ENCODE data around the gene GNA12.
"Not testable (repeated sequence)": the region's sequence is repeated elsewhere in the genome, so short reads cannot be mapped to it uniquely, and the experiment has no call there.

Gene GNA12

DNA sequence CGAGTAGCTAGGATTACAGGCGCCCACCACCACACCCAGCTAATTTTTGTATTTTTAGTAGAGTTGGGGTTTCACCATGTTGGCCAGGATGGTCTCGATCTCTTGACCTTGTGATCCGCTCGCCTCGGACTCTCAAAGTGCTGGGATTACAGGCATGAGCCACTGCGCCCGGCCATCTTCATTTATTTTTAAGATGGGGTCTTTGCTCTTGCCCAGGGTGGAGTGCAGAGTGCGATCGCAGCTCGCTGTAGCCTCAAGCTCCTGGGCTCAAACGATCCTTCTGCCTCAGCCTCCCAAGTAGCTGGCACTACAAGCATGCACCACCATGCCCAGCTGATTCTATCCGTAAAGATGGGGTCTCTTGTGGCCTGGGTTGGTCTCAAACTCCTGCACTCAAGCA is 116.9 kb downstream of the GNA12 start:
- DNase-seq (ENCODE audit: low read depth) = not testable (repeated sequence)

DNA sequence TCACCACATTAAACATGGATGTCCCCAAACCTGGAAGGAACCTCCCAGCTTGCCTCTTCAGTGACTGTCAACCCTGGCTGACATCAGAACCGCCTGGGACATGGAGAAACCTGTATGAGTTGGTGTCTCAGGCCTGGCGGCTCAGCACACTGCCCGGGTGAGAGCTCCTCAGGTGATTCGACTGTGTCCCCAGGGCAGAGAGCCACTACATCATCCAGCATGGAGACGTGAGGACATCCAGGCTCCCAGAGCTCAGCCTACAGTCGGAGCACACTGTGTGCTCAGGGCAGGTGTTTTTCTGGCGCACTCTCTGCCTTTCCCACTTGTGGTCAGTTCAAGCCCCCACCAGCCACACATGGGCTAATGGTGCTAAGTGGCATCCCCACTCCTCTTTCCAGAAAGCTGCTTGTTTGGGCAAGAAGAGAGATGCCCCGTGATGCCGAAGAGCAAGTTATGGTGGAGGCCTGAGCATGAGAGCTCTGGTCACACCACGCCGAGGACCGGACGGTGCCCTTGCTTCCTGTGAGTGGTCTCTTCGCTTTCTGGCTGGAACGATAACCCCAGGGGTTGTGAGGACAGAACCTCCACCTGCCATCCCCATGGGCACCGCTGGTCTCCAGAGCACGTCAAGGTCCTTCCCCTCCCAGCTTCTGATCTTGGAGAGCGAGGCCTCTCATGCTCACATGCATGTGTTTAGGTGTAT is 117.6 kb downstream of the GNA12 start:
- no peak for DNase-seq (ENCODE audit: low read depth)

DNA sequence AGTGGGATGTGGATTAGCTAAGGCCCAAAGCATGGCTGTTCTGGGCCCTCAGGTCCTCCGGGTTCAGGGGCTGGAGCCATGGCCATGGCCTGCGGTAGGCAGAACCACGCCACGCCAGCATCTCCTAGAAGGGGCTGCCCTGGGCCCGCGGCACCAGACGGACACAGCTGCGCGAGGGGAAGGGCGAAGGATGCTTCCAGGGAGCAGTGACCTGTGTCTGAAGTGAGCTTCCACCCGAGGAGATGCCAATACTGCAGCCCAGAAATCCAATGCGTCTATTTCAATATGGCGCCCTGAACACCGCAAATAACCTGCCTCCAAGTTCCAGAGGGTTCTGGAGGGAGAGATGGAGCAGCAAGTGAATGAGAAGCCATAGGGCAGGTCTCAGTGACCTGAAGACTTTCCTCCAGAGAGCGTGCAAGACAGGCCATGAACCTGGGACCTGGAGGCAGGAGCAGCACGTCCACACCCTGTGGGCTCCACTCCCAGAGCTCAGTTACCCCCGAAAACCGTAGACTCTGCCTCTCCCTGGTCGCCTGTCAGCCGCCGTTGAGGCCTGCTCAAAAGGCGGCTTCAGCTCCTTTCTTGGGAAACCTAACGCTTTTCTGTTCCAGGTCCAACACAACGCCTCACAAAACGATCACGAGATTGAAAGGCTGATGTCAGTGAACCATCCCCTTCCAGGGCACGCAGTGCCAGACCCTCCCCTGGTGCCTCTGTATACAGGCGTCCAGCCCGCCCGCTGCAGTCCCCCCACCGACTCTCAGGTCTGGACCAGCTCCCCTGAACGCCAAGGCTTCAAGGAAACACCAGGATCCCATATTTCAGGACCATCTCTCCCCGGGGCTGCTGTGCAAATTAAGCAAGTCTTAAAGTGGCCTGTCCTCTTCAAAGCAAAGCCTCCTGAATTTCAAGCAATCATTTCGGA is 118.7 kb downstream of the GNA12 start:
- DNase-seq (ENCODE audit: low read depth) = no peak

DNA sequence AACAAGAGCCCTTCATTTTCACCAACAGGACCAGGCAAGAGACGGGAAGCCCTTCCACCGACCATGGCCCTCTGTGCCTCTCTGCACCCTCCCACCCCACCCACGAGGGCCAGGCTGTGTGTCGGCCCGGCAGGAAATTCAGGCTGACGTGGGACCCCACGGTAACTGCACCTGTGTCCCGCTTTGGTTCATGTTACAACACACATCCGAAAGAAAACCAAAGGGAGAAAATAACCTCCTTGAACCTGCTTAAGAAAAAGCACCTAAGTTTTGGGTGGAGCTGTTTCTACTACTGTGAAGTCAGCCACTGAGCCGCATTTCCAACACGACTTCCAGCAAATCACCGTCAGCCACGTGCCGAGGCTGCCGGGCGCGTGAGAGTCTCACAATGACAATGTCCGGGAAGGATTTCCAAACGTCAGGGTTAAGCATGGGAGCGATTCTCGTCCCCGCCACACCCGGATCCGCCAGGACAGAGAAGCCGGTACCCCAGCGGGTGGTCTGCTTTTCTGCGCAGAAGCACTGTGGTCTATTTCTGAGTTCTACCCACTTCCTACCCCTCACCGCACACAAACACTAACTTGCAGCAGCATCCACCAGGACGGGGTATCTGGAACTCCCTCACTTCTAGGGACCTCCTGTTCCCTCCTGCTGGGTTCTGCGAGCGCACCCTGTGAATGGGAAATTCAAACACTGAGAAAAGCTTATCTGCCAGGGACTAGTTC is 119.5 kb downstream of the GNA12 start:
- DNase-seq (ENCODE audit: low read depth) = no peak

DNA sequence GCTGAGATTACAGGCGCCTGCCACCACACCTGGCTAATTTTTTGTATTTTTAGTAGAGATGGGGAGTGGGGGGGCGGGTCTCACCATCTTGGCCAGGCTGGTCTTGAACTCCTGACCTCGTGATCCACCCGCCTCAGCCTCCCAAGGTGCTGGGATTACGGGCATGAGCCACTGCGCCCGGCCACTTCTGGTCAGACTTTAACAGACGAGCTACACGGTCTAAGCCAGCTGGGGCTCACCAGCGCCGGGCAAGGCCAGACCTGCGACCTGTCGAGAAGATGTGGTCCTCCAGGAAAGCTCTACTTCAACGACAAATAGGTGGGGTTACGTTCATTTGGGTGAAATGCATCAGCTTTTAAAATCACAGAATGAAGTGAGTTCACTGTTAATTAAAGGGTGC is 120.1 kb downstream of the GNA12 start:
- DNase-seq (ENCODE audit: low read depth) = not testable (repeated sequence)

DNA sequence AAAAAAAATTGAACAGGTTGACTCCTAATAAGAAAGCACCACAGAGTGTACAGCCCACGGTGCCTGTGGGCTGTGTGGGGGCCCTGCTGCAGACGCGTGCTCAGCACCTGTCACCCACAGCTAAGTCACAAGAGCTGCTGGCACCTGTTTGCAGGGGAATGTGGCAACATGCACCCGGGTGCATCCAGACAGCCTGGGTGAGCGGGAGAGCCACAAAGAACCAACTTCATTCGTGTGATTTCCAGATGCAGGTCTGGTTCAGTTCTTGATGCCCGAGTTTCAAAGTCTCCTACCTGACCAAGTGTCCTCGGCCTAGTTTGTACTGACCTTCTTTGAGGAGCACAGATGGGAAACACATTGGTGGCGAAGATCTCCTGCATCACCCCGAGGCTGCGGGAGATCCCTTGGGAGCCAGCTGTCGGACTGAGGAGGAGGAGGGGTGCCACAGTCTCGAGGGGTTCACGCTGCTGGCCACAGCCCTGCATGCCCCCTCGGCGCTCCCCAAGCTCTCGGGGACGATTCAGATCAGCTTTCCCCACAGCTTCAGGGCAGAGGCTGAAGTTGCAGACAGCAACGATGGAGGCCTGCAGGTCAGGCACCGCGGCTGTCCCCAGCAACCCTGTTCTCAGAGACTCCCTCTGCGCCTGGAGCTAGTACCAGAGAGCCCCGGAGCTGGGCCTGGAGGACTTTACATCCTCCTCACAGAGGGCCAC is 120.8 kb downstream of the GNA12 start:
- DNase-seq (ENCODE audit: low read depth) = no peak

DNA sequence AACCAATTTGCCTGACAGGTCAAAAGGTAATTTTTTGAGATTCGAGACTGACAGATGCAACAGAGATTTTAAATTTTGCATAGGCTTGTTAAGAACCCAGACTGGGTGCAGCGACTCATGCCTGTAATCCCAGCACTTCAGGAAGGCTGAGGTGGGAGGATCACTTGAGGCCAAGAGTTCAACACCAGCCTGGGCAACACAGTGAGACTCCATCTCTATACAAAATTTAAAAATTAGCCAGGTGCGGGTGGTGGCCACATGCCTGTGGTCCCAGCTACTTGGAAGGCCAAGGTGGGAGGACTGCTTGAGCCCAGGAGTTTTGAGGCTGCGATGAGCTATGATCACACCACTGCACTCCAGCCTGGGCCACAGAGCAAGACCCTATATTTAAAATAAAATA is 121.5 kb downstream of the GNA12 start:
- DNase-seq (ENCODE audit: low read depth) = no peak

DNA sequence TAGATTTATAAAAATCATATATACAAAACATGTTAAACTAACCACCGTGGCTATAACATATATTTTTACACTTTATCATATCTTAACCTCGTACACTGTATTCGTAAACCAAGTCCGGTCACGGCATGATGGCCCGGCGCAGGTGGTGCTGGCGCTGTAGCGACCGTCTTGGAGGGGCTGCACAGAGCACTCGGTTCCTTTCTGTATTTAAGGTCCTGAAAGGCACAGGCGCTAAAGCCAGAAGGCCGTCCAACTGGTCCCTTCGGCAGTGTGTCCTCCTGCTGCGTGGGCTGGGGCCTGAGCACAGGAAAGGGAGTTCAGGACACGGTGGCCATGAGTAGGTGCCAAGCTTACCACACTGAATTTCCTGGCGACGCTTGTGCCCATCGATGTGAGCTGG is 122.3 kb downstream of the GNA12 start:
- no peak for DNase-seq (ENCODE audit: low read depth)

DNA sequence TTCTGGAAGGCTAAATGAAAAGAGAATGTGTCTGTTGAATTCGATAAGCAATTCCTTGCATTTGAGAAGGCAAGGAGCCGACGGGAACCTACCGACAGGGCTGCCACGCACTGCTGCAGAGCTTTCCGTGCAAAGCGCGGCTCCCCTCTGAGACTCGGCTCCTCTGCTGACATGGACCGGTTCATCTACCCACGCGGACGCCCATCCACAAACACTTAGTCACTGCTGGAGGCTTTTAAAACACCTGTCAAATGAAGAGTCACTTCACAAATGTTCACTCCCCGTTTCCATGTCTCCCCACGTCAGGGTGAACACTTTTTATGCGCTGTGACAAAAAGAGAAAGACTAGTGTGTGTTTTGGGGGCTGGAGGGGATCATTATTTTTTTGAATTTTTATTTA is 124.1 kb downstream of the GNA12 start:
- DNase-seq (ENCODE audit: low read depth) = peak; percentile 22

DNA sequence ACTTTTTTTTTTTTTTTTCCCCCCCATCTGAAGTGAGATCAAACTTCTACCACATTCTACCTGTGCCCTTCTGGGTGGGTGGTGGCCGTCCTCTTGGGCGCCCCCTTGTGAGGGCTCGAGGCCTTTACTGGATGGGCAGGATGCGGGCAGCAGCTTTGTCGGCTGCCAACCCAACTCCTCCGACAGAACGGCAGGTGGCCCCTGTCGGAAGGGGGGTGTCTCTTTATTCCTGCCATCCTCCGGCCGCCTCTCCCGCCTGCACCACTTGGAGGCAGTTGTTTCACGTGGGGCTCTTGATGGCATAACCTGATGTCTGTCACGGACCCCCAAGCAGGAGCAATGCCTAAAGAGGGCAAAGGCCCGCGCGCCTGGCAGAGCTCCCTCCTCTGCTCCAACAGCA is 125.1 kb downstream of the GNA12 start:
- DNase-seq (ENCODE audit: low read depth) = peak; percentile 47

DNA sequence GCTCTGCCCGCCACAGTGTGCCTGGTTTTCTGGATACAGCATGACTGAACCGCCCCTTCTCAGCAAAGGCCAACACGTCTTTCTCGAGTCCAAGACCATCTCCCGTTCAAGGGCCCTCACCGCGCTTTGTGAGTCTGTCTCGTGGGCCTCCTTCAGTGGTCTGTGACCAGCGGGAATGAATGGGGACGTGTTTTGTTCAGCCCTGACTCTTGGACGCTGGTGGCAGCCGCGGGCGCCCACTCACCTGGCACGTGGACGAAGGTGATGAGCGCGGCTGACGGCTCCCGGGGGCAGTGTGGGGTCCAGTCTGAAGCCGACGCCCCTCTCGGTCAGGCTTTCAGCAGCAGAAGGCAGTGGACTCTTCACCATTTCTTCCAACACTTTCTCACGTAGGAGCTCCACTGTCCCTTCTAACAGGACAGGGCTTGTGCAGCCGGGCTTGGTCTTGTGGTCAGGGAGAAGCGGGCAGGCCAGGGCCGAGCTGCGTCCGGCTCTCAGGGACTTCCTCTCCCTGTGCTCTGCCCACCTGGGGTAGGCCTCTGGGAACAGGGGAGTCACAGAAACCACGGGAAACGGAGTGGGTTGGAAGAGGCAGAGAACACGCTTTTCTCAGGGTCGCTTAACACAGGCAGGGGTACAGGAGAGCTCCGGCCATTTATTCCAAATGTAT is 125.7 kb downstream of the GNA12 start:
- DNase-seq (ENCODE audit: low read depth) = no peak

DNA sequence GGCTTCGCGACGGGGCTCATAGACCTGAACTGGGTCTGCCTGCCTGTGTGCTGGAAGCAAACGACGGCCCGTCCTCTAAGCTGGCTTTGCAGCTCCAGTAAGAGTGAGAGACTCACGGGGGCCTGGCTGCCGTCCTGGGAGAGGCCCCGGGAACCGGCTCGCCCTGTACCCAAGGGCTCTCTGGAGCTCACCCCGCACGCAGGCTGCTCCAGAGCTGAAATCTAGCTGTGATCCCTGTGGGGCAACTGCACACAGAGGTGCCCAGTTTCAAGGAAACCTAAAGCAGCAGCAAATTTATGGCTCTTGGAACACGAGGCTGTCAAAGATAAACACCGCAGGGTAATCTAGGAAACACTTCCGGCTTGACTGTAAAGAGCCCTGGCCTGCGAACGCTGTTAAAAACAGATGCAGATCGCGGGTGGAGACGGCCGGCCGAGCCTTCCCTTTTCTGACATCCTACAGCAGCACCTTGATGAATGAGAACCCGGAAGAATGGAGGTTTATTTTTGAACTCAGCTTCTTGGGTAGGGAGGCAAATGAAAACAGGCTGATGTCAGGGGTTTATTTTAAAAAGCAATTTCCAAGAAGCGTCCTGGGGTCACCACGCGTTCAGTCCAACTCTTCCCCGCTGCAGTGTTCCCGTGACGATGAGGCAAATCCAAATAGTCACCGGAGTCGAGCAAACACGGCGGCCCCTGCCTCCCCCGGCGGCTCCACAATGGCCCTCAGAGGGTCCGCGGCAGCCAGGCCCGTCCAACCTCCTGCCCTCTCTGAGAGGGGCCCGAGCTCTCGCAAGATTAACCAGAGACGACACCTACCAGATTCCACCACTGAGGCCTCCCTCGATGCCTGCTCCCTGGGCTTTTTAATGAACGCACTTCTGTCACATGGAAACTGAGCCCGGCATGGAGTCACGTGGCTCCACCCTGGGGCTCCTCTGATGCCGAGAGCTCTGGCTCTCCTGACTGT is 126.5 kb downstream of the GNA12 start:
- DNase-seq (ENCODE audit: low read depth) = no peak

DNA sequence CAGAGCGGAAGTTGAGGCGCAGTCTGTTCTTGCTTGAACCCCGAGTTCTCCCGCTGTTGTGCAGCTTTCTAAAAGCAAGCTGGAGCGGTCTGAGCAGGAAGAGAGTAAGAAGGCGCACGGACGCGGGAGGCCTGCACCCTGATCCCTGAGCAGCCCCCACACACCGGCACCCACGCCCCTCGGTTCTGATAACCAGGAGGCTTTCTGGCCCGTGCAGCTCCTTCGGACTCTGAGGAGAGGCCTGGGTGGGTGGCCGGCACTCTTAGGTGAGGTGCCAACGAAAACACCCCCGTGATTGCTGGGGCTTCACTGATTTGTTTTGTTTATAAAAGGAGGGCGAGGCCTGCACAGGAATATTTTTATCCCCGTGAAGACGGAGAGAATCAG is 127.2 kb downstream of the GNA12 start:
- no peak for DNase-seq (ENCODE audit: low read depth)

DNA sequence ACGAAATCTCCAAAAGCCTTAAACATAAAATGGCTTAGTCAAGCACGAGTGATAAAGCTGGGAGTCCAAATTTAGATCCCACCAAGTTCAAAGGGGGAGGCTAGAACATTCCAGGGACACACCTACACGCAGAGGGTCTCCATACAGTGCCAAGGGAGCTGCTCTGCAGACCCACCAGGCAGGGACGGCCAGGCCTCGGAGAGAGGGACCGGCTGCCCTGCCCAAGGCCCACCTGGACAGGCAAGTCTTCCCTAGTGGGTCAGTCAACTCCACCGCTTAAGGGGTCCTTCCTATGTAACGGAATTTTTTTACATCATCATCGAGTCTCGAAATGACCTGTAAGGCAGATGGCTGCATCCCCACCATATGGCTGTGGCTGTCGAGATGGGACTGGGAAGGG is 127.6 kb downstream of the GNA12 start:
- DNase-seq (ENCODE audit: low read depth) = no peak

DNA sequence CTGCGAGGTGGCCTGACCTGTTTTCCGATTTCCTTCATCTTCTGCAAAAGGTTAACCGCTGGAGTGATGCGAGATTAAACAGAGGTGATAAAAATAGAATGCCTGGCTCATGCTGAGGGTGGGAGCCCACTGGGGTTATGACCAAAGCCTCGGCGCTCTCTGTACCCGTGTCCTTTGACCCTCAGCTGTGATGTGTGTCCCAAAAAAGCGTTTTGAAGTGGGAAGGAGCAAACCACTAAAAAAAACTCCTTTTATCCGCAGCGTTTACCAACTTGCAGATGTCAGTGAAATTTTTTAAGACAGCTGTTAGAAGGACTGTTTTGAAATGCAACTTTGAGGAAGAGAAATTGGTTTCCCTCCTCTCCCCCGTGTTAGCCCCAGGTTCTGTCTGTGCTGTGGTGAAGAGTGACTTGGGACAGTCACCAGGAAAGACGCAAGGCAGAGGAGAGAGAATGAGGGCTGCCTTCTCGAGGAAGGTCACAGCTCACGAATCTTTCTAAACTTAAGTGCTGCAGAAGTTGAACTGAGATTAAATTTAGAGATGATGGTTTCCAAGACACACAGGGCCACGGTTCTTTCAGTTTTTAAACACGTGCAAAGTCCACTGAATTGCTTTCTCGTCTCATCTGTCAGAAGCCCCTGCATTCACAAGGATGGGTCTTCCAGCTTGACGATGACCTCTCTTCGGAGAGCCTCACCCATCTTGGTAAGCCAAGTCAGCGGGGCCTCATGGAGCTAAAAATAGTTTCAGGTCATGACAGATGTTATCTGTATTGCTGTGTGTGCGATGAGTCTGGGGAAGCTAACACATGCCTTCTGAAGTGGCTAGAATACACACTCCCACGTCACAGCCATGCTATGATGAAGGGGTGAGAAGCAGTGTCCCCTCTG is 128.5 kb downstream of the GNA12 start:
- peak; percentile 23 for DNase-seq (ENCODE audit: low read depth)

DNA sequence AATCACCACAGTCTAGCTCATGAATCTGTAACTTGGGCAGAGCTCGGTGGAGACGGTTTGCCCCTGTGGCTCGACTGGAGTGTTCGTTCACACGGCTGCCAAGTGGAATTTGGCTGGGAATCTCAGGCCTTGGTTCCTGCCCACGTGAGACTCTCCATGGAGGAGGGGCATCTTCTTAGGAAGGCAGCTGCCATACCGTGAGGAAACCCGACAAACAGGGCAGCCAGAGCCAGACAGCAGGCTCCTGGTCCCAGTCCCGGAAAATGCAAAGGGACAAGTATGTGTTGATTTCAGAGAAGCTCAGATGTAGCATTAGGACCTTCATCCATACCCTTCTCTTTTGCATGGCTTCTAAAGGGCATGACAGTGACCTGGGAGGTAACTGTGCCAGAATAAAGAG is 129.5 kb downstream of the GNA12 start:
- DNase-seq (ENCODE audit: low read depth) = no peak

DNA sequence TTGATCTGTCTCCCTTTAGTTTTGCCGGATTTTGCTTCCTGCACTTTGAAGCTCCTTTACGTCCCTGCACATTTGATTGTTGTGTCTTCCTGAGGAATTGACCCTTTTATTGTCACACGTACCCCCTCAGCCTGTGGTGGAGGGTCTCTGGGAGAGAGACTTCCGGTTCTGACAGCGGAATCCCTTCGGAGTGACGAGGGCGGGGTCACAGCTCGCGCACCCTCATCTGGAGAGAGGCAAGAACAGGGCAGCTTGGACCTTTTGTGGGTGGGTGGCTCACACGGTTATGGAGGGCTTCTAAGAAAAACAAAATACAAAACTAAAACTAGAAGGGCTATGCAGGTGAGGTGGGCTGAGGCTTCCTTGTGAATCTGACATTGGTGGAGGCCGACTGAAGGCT is 130.1 kb downstream of the GNA12 start:
- DNase-seq (ENCODE audit: low read depth) = no peak

DNA sequence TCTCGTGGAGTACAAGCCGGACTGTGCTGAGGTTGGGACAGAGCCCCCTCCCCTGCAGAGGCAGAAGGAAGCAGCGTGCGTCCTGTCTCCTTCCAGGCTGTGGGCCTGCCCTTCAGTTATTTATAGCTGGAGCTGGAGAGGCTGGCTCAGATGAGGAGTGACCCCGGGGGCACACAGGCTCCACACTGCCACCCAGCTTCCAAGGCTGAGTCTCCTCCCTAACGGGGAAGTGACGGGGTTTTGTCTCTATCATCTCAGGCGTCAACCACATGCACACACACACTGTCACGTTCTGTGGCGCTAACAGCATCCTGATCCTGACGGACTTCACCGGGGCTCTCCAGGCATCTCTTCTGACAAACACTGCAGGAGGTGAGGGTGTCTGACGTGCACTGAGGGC is 130.7 kb downstream of the GNA12 start:
- DNase-seq (ENCODE audit: low read depth) = no peak

Measured in stimulated activated CD8-positive, alpha-beta memory T cell treated with anti-CD3 and anti-CD28 coated beads, Interleukin-4, amount 100 ng/mL, for 24 hours (primary cell).